ENCODE measurements around the gene RNF113B. TPM values are rescaled to one million over a fixed set of nuclear protein-coding genes. Genes with fewer than 3 reads are reported as not detected.
A peak's percentile ranks its signal among the peaks of the same experiment; 100 is the strongest.

Gene RNF113B
- total and polyA plus RNA-seq, 2 of the 13 experiments (the other 11 are each of a cell fraction or from before 2014, with no cell fraction given), result not detected

- TF ChIP-seq GLMP (CRISPR knock-in tag; IDR thresholded peaks at IDR 0.05; ENCODE audit: borderline replicate concordance), result no peak
- TF ChIP-seq SNRNP70 (IDR thresholded peaks at IDR 0.05; ENCODE audit: low read depth, low read length), result no peak
- peak; percentile 59; the same call in 1 of the 2 replicates for TF ChIP-seq DPF2 (CRISPR knock-in tag; IDR thresholded peaks at IDR 0.05; ENCODE audit: borderline replicate concordance, low read depth)
- no peak for TF ChIP-seq ZNF33A (CRISPR knock-in tag; IDR thresholded peaks at IDR 0.05; ENCODE audit: borderline replicate concordance)
- TF ChIP-seq PAX8 (CRISPR knock-in tag; IDR thresholded peaks at IDR 0.05; ENCODE audit: borderline replicate concordance), result no peak
- no peak for TF ChIP-seq ZNF615 (CRISPR knock-in tag; IDR thresholded peaks at IDR 0.05; ENCODE audit: borderline replicate concordance)
- TF ChIP-seq SIN3B (IDR thresholded peaks at IDR 0.05; ENCODE audit: low read length), result no peak
- TF ChIP-seq GTF3A (CRISPR knock-in tag; conservative IDR thresholded peaks at IDR 0.05), result no peak
- TF ChIP-seq RFX1 (IDR thresholded peaks at IDR 0.05), result no peak
- TF ChIP-seq ZBTB26 (CRISPR knock-in tag; IDR thresholded peaks at IDR 0.05; ENCODE audit: borderline replicate concordance), result no peak
- TF ChIP-seq ZNF530 (CRISPR knock-in tag; IDR thresholded peaks at IDR 0.05; ENCODE audit: low read depth), result no peak
- TF ChIP-seq ZUFSP (CRISPR knock-in tag; IDR thresholded peaks at IDR 0.05; ENCODE audit: borderline replicate concordance), result no peak
- no peak for TF ChIP-seq MATR3 (CRISPR knock-in tag; IDR thresholded peaks at IDR 0.05)
- peak; percentile 59; the same call in 1 of the 2 replicates for TF ChIP-seq ZKSCAN8 (CRISPR knock-in tag; IDR thresholded peaks at IDR 0.05; ENCODE audit: borderline replicate concordance)
- TF ChIP-seq SALL2 (CRISPR knock-in tag; IDR thresholded peaks at IDR 0.05), result no peak
- TF ChIP-seq ZNF432 (CRISPR knock-in tag; IDR thresholded peaks at IDR 0.05; ENCODE audit: borderline replicate concordance), result no peak
- TF ChIP-seq JDP2 (CRISPR knock-in tag; IDR thresholded peaks at IDR 0.05; ENCODE audit: borderline replicate concordance), result no peak
- TF ChIP-seq IKZF4 (CRISPR knock-in tag; IDR thresholded peaks at IDR 0.05; ENCODE audit: borderline replicate concordance, low read depth, not compliant biosample characterization), result no peak
- no peak for TF ChIP-seq HOXA5 (CRISPR knock-in tag; IDR thresholded peaks at IDR 0.05)
- TF ChIP-seq SNAPC5 (CRISPR knock-in tag; IDR thresholded peaks at IDR 0.05; ENCODE audit: borderline replicate concordance), result no peak
- no peak for TF ChIP-seq ZNF10 (CRISPR knock-in tag; IDR thresholded peaks at IDR 0.05; ENCODE audit: borderline replicate concordance, low read depth)
- TF ChIP-seq ATF7 (IDR thresholded peaks at IDR 0.05), result peak; percentile 72
- 0 out of 2 replicates have a peak, but pooled peaks have one; percentile 46 for TF ChIP-seq ATF7 (CRISPR knock-in tag; IDR thresholded peaks at IDR 0.05)
- TF ChIP-seq GPBP1L1 (CRISPR knock-in tag; IDR thresholded peaks at IDR 0.05), result no peak
Measured at GRCh38 chr13:98173431-98174152, 3.5 kb downstream of the RNF113B start (continued).
